Glomerular visceral epithelial cell (primary cell): ENCODE measurements around the gene C15orf40.
"Not testable (repeated sequence)": the region's sequence is repeated elsewhere in the genome, so short reads cannot be mapped to it uniquely, and the experiment has no call there.

Source experiments
- DNase-seq: peaks from one replicate; pipeline ENCODE4 v3.0.0-alpha.2; 2016; ENCODE audit errors: extremely low spot score

The C15orf40 gene

GRCh38 chr15:82951472-82952157 is 59.8 kb downstream of the C15orf40 start:
- DNase-seq, result peak; percentile 46

GRCh38 chr15:82950746-82951370 is 60.6 kb downstream of the C15orf40 start:
- DNase-seq, result peak; percentile 13

GRCh38 chr15:82950295-82950694 is 61.1 kb downstream of the C15orf40 start:
- DNase-seq, result no peak

- no peak for DNase-seq
These were observed 65.2 kb downstream of the C15orf40 start for GRCh38 chr15:82946155-82946701.

- no peak for DNase-seq
These were observed 66.1 kb downstream of the C15orf40 start for GRCh38 chr15:82945326-82945725.

- DNase-seq, result peak; percentile 94
These were observed 66.6 kb downstream of the C15orf40 start for GRCh38 chr15:82944821-82945220.

GRCh38 chr15:82944056-82944455 is 67.4 kb downstream of the C15orf40 start:
- DNase-seq, result no peak

GRCh38 chr15:82943176-82943575 is 68.3 kb downstream of the C15orf40 start:
- DNase-seq, result peak; percentile 31

GRCh38 chr15:82942691-82943090 is 68.7 kb downstream of the C15orf40 start:
- peak; percentile 87 for DNase-seq

- not testable (repeated sequence) for DNase-seq
These were observed 71.8 kb downstream of the C15orf40 start for GRCh38 chr15:82939678-82940077.
